K562 (cell line): Measurements from ENCODE around the gene INCA1. TPM values are rescaled to one million over a fixed set of nuclear protein-coding genes. Genes with fewer than 3 reads are reported as not detected.

ENCODE experiments used
- ATAC-seq: fragments of 200-7000 bp; cut with Tn5 transposase; 3 replicates; pipeline ENCODE4 v1.9.1; 2020; ENCODE audit warnings: moderate library complexity
- BruUV-seq: library from RNA; stranded (reverse); fragments of 400-500 nt; replicated peaks from 2 replicates; lab custom pipeline; 2021; lab: Mats Ljungman, UMichigan
- CTCF ChIA-PET: fragments of 300-600 bp; formaldehyde crosslinking; extraction: SDS; loops from one replicate; lab custom pipeline; 2021; ENCODE audit warnings: low intra/inter-chr PET ratio; lab: Yijun Ruan, JAX
- POLR2A ChIA-PET: fragments of 300-600, 350-650 bp; sonication (Branson Sonifier 250); formaldehyde crosslinking; extraction: SDS; loops from one replicate; lab custom pipeline; 2021; ENCODE audit warnings: antibody characterized with exemption, inconsistent platforms; lab: Yijun Ruan, JAX
- DNase-seq, 4 experiments: peaks; one replicate each; pipeline versions ENCODE4 v3.0.0 to v3.0.0-alpha.2; 2011 to 2018; ENCODE audit warnings: low spot score in 3 of 4, mixed read lengths in 3 of 4; ENCODE audit errors: extremely low read depth in 1 of 4
- FAIRE-seq: peaks from 2 replicates; lab custom pipeline; 2011; peaks lifted over from hg19 to GRCh38; lab: Jason Lieb, UNC
- H2AFZ ChIP-seq: 2 replicates; pipeline ENCODE4 v1.6.0; 2011; ENCODE audit warnings: low read depth, low read length, control low read depth, inconsistent platforms
- H3K27ac ChIP-seq: fragments of 200-600 bp; 3 replicates; pipeline ENCODE4 v1.8.0; 2011; ENCODE audit warnings: low read depth, mild to moderate bottlenecking, control low read depth, inconsistent platforms, low read length, moderate library complexity, mixed read lengths; ENCODE audit errors: extremely low read depth
- H3K27me3 ChIP-seq, 2 experiments: fragments of 300-600 bp in 1 of 2; 2 replicates in 1 of 2; 3 replicates in 1 of 2; pipeline versions ENCODE4 v1.6.0 to v1.8.0; 2011; ENCODE audit warnings: inconsistent platforms in 2 of 2, low read length in 2 of 2, mild to moderate bottlenecking in 1 of 2, mixed read lengths in 1 of 2, moderate library complexity in 1 of 2; ENCODE audit not compliant: control insufficient read depth in 2 of 2, insufficient read depth in 2 of 2
- H3K36me3 ChIP-seq: fragments of 300-600 bp; 3 replicates; pipeline ENCODE4 v1.8.0; 2011; ENCODE audit warnings: mild to moderate bottlenecking, low read length, inconsistent platforms; ENCODE audit not compliant: control insufficient read depth, insufficient read depth
- H3K4me1 ChIP-seq, 2 experiments: fragments of 200-600 bp in 1 of 2; replicated peaks in 1 of 2; 2 replicates in 1 of 2; 3 replicates in 1 of 2; pipeline versions ENCODE4 v1.5.1 to v1.8.0; 2011; ENCODE audit warnings: inconsistent platforms in 2 of 2, low read length in 2 of 2, mild to moderate bottlenecking in 1 of 2, mixed read lengths in 1 of 2, moderate library complexity in 1 of 2; ENCODE audit not compliant: control insufficient read depth in 2 of 2, insufficient read depth in 2 of 2
- H3K4me2 ChIP-seq: 2 replicates; pipeline ENCODE4 v1.6.1; 2011; ENCODE audit warnings: low read length, control low read depth, inconsistent platforms, mixed read lengths; ENCODE audit not compliant: insufficient read depth
- H3K4me3 ChIP-seq: fragments of 200-600 bp; sonication (generic), shearing (Covaris generic); 2 replicates; pipeline ENCODE4 v1.5.1; 2016; ENCODE audit warnings: control low read depth, inconsistent platforms
- H3K79me2 ChIP-seq: fragments of 200-600 bp; 3 replicates; pipeline ENCODE4 v1.8.0; 2011; ENCODE audit warnings: low read length, inconsistent platforms; ENCODE audit not compliant: control insufficient read depth, insufficient read depth
- H3K9ac ChIP-seq, 2 experiments: 2 replicates each; pipeline versions ENCODE4 v1.6.0 to v1.6.1; 2011; ENCODE audit warnings: low read depth in 2 of 2, low read length in 2 of 2, control low read depth in 1 of 2, inconsistent platforms in 1 of 2, mild to moderate bottlenecking in 1 of 2, mixed read lengths in 1 of 2; ENCODE audit not compliant: insufficient read depth in 1 of 2
- H3K9me1 ChIP-seq: one replicate; pipeline ENCODE4 v1.6.0; 2011; ENCODE audit warnings: inconsistent platforms, mild to moderate bottlenecking, low read length, moderate library complexity; ENCODE audit not compliant: control insufficient read depth, insufficient read depth
- H3K9me3 ChIP-seq: replicated peaks from 2 replicates; pipeline ENCODE4 v1.5.1; 2011; ENCODE audit warnings: low read depth, low read length, inconsistent platforms; ENCODE audit not compliant: control insufficient read depth, insufficient read depth
- H4K20me1 ChIP-seq: replicated peaks from 2 replicates; pipeline ENCODE4 v1.6.1; 2011; ENCODE audit warnings: low read length, inconsistent platforms, mixed read lengths; ENCODE audit not compliant: control insufficient read depth, insufficient read depth
- ATF4 ChIP-seq: fragments of 450-650 bp; formaldehyde crosslinking; IDR thresholded peaks from 2 replicates; pipeline ENCODE4 v1.4.0; 2022; ENCODE audit warnings: mild to moderate bottlenecking, moderate library complexity
- CHD7 ChIP-seq: fragments of 200-600 bp; sonication (generic); IDR thresholded peaks from one replicate; pipeline ENCODE4 v1.6.1; 2012; ENCODE audit warnings: mild to moderate bottlenecking, low read depth, low read length, inconsistent platforms
- DMBX1 ChIP-seq: fragments of 250-450 bp; sonication (Bioruptor Pico); IDR thresholded peaks from 2 replicates; pipeline ENCODE4 v1.8.0; 2022; ENCODE audit warnings: inconsistent platforms, mild to moderate bottlenecking, moderate library complexity, borderline replicate concordance
- GATA2 ChIP-seq: sonication (generic); formaldehyde crosslinking; IDR thresholded peaks from 2 replicates; pipeline ENCODE4 v1.4.0; 2020; ENCODE audit warnings: mild to moderate bottlenecking, missing genetic modification reagents
- HEY1 ChIP-seq: fragments of 250-450 bp; sonication (Bioruptor Pico); IDR thresholded peaks from 2 replicates; pipeline ENCODE4 v1.5.0; 2020; ENCODE audit warnings: mild to moderate bottlenecking, moderate library complexity, borderline replicate concordance
- HNRNPUL1 ChIP-seq: fragments of 200-400 bp; formaldehyde crosslinking; IDR thresholded peaks from 2 replicates; pipeline ENCODE4 v1.6.1; 2017; ENCODE audit warnings: low read length
- PML ChIP-seq: IDR thresholded peaks from 2 replicates; pipeline ENCODE4 v1.6.1; 2012; ENCODE audit warnings: low read length, inconsistent platforms
- SREBF1 ChIP-seq: fragments of 150-350 bp; IDR thresholded peaks from 2 replicates; pipeline ENCODE4 v1.6.1; 2014; ENCODE audit warnings: antibody characterized with exemption, low read depth, low read length, borderline replicate concordance
- TAF15 ChIP-seq: fragments of 200-400 bp; formaldehyde crosslinking; IDR thresholded peaks from 2 replicates; pipeline ENCODE4 v1.6.1; 2017; ENCODE audit warnings: mild to moderate bottlenecking, low read depth, low read length, moderate library complexity
- ZNF134 ChIP-seq: fragments of 250-450 bp; sonication (Bioruptor Pico); conservative IDR thresholded peaks from 2 replicates; pipeline ENCODE4 v1.4.0; 2020
- WGBS: fragments of 100-300 bp; shearing (Covaris generic); methylation state at CpG from one replicate; pipeline ENCODE4 v1.1.6; 2016; ENCODE audit warnings: low coverage, mixed read lengths; ENCODE audit not compliant: insufficient coverage; ENCODE audit errors: missing lambda C conversion rate; 5-methylcytosine and 5-hydroxymethylcytosine counted together
- in situ Hi-C: fragments of 300-500 bp; cut with MboI; formaldehyde crosslinking; loops from 4 replicates; pipeline ENCODE4 v1.15.0; 2018; ENCODE audit warnings: inconsistent platforms, mixed read lengths
- intact Hi-C: fragments of 100-400 bp; cut with micrococcal nuclease; formaldehyde crosslinking; loops from 2 replicates; pipeline ENCODE4 v1.14.2; 2022
- polyA plus RNA-seq, 8 experiments: library from polyadenylated mRNA; depleted of rRNA in 4 of 8; stranded (reverse) in 5 of 8; unstranded in 3 of 8; fragments of >200 nt; fragmentation: Nextera tagmentation in 2 of 8; fragmentation: Illumina TruSeq in 1 of 8; extraction: Ambion mirVana in 2 of 8; extraction: Trizol in 1 of 8; gene quantifications; 2 replicates each; pipeline versions ENCODE4 v1.2.1 to v1.2.3, GENCODE V29; 2011 to 2014; ENCODE audit warnings: inconsistent platforms in 1 of 8, missing spikeins in 1 of 8
- total RNA-seq, 7 experiments: library from RNA; depleted of rRNA in 6 of 7; stranded (reverse); fragments of >200 nt in 6 of 7; fragmentation: Illumina TruSeq in 2 of 7; extraction: Trizol in 2 of 7; gene quantifications; 2 replicates each; pipeline versions ENCODE4 v1.2.1 to v1.2.3, GENCODE V29; 2011 to 2021; ENCODE audit warnings: low replicate concordance in 1 of 7
- TF ChIP-seq, protein P1 (sequence below): fragments of 250-450 bp; sonication (Bioruptor Pico); IDR thresholded peaks from 2 replicates; pipeline ENCODE4 v1.5.0; 2021

INCA1 gene
- total and polyA plus RNA-seq, 9 of the 15 experiments (the other 6 are each of a cell fraction or from before 2014, with no cell fraction given): 0.08 to 0.50 (median 0.13) TPM; not detected in 4

GRCh38 chr17:4955091-4955490 lies 42.2 kb downstream of the INCA1 start:
- peaks cover 17% of the 10 kb centered on the region for H3K79me2 ChIP-seq
- no peak overlapping the region for H3K9ac ChIP-seq
- in situ Hi-C loops (no loop called here), intact Hi-C loops (no loop called here)
- H3K4me3 ChIP-seq: no peak overlapping the region
- H3K9me1 ChIP-seq: no peaks in the 10 kb centered on the region
- 96% methylated on average over 4 of the region's 8 CpGs for WGBS
- H3K4me1 ChIP-seq: peaks cover 15 to 37% of the 10 kb centered on the region in 2 experiments
- no peaks in the 10 kb centered on the region for H3K27me3 ChIP-seq
- H4K20me1 ChIP-seq: no peaks in the 10 kb centered on the region
- no peaks in the 10 kb centered on the region; the same call in 2 of the 3 replicates for H3K36me3 ChIP-seq
- CTCF ChIA-PET: no interaction called here
- FAIRE-seq (no peak), DNase-seq (no peak), ATAC-seq (no peak)
- BruUV-seq: no TSS peak
- H3K4me2 ChIP-seq: no peak overlapping the region
- no peak overlapping the region for H2AFZ ChIP-seq
- no peak overlapping the region for H3K27ac ChIP-seq
- no peaks in the 10 kb centered on the region for H3K9me3 ChIP-seq
- POLR2A ChIA-PET: interaction anchor here (0.6 to 1.8 kb wide), 2 partner anchors 11 to 513 kb away, joined by 3 to 7 read pairs; no protein-coding TSS in a partner anchor
- TF ChIP-seq PML: no peak
- TF ChIP-seq CHD7: no peak
- TF ChIP-seq ATF4 (CRISPR knock-in tag): no peak
- no peak for TF ChIP-seq TAF15
- TF ChIP-seq DMBX1: no peak
- no peak for TF ChIP-seq HNRNPUL1
- TF ChIP-seq ZNF134 (CRISPR knock-in tag): no peak
- no peak for TF ChIP-seq SREBF1
- TF ChIP-seq HEY1 (CRISPR knock-in tag): no peak
- no peak for TF ChIP-seq GATA2 (CRISPR knock-in tag)
- TF ChIP-seq, protein P1, sequence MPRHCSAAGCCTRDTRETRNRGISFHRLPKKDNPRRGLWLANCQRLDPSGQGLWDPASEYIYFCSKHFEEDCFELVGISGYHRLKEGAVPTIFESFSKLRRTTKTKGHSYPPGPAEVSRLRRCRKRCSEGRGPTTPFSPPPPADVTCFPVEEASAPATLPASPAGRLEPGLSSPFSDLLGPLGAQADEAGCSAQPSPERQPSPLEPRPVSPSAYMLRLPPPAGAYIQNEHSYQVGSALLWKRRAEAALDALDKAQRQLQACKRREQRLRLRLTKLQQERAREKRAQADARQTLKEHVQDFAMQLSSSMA (CRISPR knock-in tag): no peak
